Measurements from ENCODE around the gene CDH23.

DNA sequence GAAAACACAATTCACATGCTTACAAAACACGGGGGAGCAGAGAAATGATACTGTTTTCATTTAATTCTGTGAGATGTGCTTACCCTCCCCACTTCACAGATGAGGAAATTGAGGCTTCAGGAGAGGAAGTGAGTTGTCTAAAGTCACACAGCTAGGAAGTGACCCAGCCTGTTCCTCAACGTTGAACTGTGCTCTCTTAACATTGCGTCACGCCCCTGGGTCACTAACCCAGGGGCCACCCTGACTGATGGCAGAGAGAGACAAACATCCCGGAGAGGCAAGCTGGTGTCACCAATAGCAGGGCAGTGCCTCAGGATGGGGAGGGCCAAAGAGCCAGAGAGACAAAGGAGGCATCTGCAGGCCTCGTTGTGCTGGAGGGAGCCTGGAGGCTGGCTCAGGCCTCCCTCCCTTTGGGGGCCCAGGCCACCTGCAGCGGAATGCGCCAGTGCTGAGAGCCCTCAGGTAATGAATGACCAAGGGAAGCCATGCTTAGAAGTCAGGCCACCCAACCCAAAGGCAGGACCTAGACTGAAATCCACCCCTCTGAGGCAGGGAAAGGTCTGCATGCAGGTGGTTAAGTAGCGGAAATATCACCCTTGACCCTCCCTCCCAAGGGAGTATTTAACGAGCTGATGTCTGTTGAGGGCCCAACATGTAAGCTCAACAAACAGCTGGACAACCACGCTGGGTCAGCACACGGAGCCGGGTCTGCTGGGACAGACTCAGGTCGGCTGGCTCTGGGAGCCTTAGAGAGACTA lies 241.5 kb downstream of the CDH23 start:
- TF ChIP-seq, protein P1, sequence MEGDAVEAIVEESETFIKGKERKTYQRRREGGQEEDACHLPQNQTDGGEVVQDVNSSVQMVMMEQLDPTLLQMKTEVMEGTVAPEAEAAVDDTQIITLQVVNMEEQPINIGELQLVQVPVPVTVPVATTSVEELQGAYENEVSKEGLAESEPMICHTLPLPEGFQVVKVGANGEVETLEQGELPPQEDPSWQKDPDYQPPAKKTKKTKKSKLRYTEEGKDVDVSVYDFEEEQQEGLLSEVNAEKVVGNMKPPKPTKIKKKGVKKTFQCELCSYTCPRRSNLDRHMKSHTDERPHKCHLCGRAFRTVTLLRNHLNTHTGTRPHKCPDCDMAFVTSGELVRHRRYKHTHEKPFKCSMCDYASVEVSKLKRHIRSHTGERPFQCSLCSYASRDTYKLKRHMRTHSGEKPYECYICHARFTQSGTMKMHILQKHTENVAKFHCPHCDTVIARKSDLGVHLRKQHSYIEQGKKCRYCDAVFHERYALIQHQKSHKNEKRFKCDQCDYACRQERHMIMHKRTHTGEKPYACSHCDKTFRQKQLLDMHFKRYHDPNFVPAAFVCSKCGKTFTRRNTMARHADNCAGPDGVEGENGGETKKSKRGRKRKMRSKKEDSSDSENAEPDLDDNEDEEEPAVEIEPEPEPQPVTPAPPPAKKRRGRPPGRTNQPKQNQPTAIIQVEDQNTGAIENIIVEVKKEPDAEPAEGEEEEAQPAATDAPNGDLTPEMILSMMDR (IDR thresholded peaks at IDR 0.05), result no peak
- no peak for TF ChIP-seq POLR2A (IDR thresholded peaks at IDR 0.05)
